ENCODE results near the gene PHF24.

PHF24 gene

GRCh38 chr9:34982361-34982760, 24.3 kb downstream of the PHF24 start:
- H3K36me3 ChIP-seq (ENCODE audit: insufficient read depth, low read length) = no peaks in the 10 kb centered on the region
- no peak overlapping the region for H3K4me3 ChIP-seq (ENCODE audit: low read length, poor library complexity, severe bottlenecking)
- H3F3A ChIP-seq (ENCODE audit: low read depth) = no peaks in the 10 kb centered on the region
- H3K4me1 ChIP-seq (ENCODE audit: insufficient read depth, low read length, poor library complexity, severe bottlenecking) = peaks cover 25% of the 10 kb centered on the region
- H3K9me3 ChIP-seq (ENCODE audit: insufficient read depth, low read depth, low read length) = no peaks in the 10 kb centered on the region
- TF ChIP-seq, protein P1, sequence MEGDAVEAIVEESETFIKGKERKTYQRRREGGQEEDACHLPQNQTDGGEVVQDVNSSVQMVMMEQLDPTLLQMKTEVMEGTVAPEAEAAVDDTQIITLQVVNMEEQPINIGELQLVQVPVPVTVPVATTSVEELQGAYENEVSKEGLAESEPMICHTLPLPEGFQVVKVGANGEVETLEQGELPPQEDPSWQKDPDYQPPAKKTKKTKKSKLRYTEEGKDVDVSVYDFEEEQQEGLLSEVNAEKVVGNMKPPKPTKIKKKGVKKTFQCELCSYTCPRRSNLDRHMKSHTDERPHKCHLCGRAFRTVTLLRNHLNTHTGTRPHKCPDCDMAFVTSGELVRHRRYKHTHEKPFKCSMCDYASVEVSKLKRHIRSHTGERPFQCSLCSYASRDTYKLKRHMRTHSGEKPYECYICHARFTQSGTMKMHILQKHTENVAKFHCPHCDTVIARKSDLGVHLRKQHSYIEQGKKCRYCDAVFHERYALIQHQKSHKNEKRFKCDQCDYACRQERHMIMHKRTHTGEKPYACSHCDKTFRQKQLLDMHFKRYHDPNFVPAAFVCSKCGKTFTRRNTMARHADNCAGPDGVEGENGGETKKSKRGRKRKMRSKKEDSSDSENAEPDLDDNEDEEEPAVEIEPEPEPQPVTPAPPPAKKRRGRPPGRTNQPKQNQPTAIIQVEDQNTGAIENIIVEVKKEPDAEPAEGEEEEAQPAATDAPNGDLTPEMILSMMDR (conservative IDR thresholded peaks at IDR 0.05; ENCODE audit: low read length) = no peak
- TF ChIP-seq EZH2phosphoT487 (IDR thresholded peaks at IDR 0.05; ENCODE audit: borderline replicate concordance) = no peak
- no peak overlapping the region for H3K9ac ChIP-seq (ENCODE audit: low read depth, low read length, poor library complexity, severe bottlenecking)
- H3K27me3 ChIP-seq (ENCODE audit: insufficient read depth, low read length, poor library complexity, severe bottlenecking) = no peaks in the 10 kb centered on the region
- no peaks in the 10 kb centered on the region for H3K9me2 ChIP-seq (replicated peaks; ENCODE audit: low read depth, low read length)
- H3K79me2 ChIP-seq (ENCODE audit: insufficient read depth, low read length) = no peaks in the 10 kb centered on the region
- no peak overlapping the region for H3K4me2 ChIP-seq (ENCODE audit: low read depth, low read length, poor library complexity, severe bottlenecking)
- H4K20me1 ChIP-seq (ENCODE audit: insufficient read depth, low read length, poor library complexity, severe bottlenecking) = no peaks in the 10 kb centered on the region
- H2AFZ ChIP-seq (ENCODE audit: low read length) = no peak overlapping the region

DNA sequence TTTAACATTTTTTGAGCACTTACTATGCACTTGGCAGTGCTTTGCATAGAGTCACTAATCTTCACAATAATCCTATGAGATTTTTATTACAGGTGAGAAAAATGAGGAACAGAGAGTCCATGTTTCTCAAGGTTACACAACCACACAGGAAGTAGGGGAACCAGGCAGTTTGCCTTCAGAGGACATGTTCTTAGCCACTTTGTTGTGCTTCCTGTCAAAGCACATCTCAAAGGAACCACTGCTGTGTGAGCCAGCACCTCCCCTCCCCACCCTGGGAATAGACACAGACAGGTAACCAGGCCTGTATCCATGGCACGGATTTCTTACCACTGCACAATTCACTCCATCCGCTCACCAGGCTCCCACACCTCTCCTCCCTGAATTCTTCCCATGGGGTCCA, 25.1 kb downstream of the PHF24 start:
- TF ChIP-seq, protein P1 (conservative IDR thresholded peaks at IDR 0.05; ENCODE audit: low read length) = no peak
- no peak for TF ChIP-seq EZH2phosphoT487 (IDR thresholded peaks at IDR 0.05; ENCODE audit: borderline replicate concordance)
- Histone ChIP-seq H2AFZ (ENCODE audit: low read length) (no peak overlapping the region), H3K4me2 (ENCODE audit: low read depth, low read length, poor library complexity, severe bottlenecking) (no peak overlapping the region), H3K4me3 (ENCODE audit: low read length, poor library complexity, severe bottlenecking) (no peak overlapping the region), H3K4me1 (ENCODE audit: insufficient read depth, low read length, poor library complexity, severe bottlenecking) (peaks cover 34% of the 10 kb centered on the region), H3K9ac (ENCODE audit: low read depth, low read length, poor library complexity, severe bottlenecking) (no peak overlapping the region), H3K79me2 (ENCODE audit: insufficient read depth, low read length) (no peaks in the 10 kb centered on the region), H4K20me1 (ENCODE audit: insufficient read depth, low read length, poor library complexity, severe bottlenecking) (no peaks in the 10 kb centered on the region), H3K36me3 (ENCODE audit: insufficient read depth, low read length) (no peaks in the 10 kb centered on the region), H3K9me2 (replicated peaks; ENCODE audit: low read depth, low read length) (no peaks in the 10 kb centered on the region), H3K27me3 (ENCODE audit: insufficient read depth, low read length, poor library complexity, severe bottlenecking) (no peaks in the 10 kb centered on the region), H3K9me3 (ENCODE audit: insufficient read depth, low read depth, low read length) (no peaks in the 10 kb centered on the region), H3F3A (ENCODE audit: low read depth) (no peaks in the 10 kb centered on the region)

GRCh38 chr9:34984049-34984448, 26.0 kb downstream of the PHF24 start:
- Histone ChIP-seq H3K4me3 (ENCODE audit: low read length, poor library complexity, severe bottlenecking) (no peak overlapping the region), H3K4me1 (ENCODE audit: insufficient read depth, low read length, poor library complexity, severe bottlenecking) (peaks cover 36% of the 10 kb centered on the region), H3F3A (ENCODE audit: low read depth) (no peaks in the 10 kb centered on the region), H3K9ac (ENCODE audit: low read depth, low read length, poor library complexity, severe bottlenecking) (no peak overlapping the region), H4K20me1 (ENCODE audit: insufficient read depth, low read length, poor library complexity, severe bottlenecking) (no peaks in the 10 kb centered on the region), H3K9me3 (ENCODE audit: insufficient read depth, low read depth, low read length) (no peaks in the 10 kb centered on the region), H3K27me3 (ENCODE audit: insufficient read depth, low read length, poor library complexity, severe bottlenecking) (no peaks in the 10 kb centered on the region), H3K9me2 (replicated peaks; ENCODE audit: low read depth, low read length) (no peaks in the 10 kb centered on the region), H2AFZ (ENCODE audit: low read length) (no peak overlapping the region), H3K4me2 (ENCODE audit: low read depth, low read length, poor library complexity, severe bottlenecking) (no peak overlapping the region), H3K79me2 (ENCODE audit: insufficient read depth, low read length) (no peaks in the 10 kb centered on the region), H3K36me3 (ENCODE audit: insufficient read depth, low read length) (no peaks in the 10 kb centered on the region)
- TF ChIP-seq, protein P1 (conservative IDR thresholded peaks at IDR 0.05; ENCODE audit: low read length) = no peak
- no peak for TF ChIP-seq EZH2phosphoT487 (IDR thresholded peaks at IDR 0.05; ENCODE audit: borderline replicate concordance)
